Activated T-cell treated with anti-CD3 and anti-CD28 coated beads, Interleukin-2, amount 50 U/mL, for 4 hours (primary cell): ENCODE measurements around the gene PTPRC. TPM values are rescaled to one million over a fixed set of nuclear protein-coding genes. Genes with fewer than 3 reads are reported as not detected.

Experiments
- ATAC-seq, 2 donors: fragments of 200-7000 bp; cut with Tn5 transposase; one replicate each; pipeline ENCODE4 v1.10.0; 2021
- DNase-seq: peaks from one replicate; pipeline ENCODE4 v3.0.0-alpha.2; 2020
- H3K27me3 Mint-ChIP-seq: one replicate; pipeline ENCODE4 v1.8.0; 2021; ENCODE audit warnings: low read depth, mixed read lengths
- H3K36me3 Mint-ChIP-seq: one replicate; pipeline ENCODE4 v1.8.0; 2022; ENCODE audit warnings: mixed read lengths; ENCODE audit not compliant: insufficient read depth
- H3K4me1 Mint-ChIP-seq: one replicate; pipeline ENCODE4 v1.8.0; 2021; ENCODE audit warnings: low read depth, mixed read lengths
- H3K4me3 Mint-ChIP-seq: one replicate; pipeline ENCODE4 v1.8.0; 2021; ENCODE audit warnings: mild to moderate bottlenecking, moderate library complexity, mixed read lengths
- H3K9me3 Mint-ChIP-seq: one replicate; pipeline ENCODE4 v1.8.0; 2021; ENCODE audit warnings: mixed read lengths
- total RNA-seq, 3 donors: library from RNA; stranded (reverse); gene quantifications; one replicate each; pipeline ENCODE4 v1.2.1, GENCODE V29; 2021

Gene PTPRC
- total RNA-seq, 3 donors from 2014 or later, result 181 to 243 (median 224) TPM

DNA sequence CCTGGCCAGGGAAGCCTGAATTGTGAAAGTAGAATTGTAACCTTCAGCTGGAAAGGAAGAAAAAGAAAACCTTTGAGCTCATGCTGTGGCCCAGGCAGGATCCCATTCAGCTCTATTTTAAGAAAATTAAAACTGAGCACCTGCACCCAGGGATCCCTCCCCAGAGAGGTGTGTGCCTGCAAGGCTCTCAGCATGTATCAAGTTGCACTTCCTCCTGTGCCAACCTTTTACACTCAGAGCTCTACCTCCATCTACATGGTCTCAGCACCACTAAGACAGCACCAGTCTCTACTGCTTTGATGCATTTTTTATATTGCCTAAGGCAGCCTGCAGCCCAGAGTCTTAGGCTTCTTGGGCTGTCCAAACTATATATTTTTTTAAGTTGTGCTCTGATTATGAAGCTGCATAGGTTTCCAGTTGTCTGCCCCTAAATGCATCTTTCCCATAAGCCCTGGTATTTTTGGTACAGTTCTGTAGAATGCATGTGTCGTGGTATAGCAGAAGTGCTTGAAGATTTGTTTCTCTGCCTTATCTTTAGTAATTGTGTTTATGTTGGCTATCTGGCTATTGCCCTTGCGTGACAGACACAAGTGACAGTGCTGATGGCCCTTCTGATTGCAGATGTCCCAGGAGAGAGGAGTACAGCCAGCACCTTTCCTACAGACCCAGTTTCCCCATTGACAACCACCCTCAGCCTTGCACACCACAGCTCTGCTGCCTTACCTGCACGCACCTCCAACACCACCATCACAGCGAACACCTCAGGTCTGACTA, 63.1 kb downstream of the PTPRC start:
- H3K4me3 Mint-ChIP-seq, result no peak overlapping the region
- peaks cover 77% of the 10 kb centered on the region for H3K4me1 Mint-ChIP-seq
- H3K27me3 Mint-ChIP-seq, result no peaks in the 10 kb centered on the region
- DNase-seq (no peak), ATAC-seq (no peak)
- no peaks in the 10 kb centered on the region for H3K9me3 Mint-ChIP-seq
- H3K36me3 Mint-ChIP-seq, result peaks cover 71% of the 10 kb centered on the region

DNA sequence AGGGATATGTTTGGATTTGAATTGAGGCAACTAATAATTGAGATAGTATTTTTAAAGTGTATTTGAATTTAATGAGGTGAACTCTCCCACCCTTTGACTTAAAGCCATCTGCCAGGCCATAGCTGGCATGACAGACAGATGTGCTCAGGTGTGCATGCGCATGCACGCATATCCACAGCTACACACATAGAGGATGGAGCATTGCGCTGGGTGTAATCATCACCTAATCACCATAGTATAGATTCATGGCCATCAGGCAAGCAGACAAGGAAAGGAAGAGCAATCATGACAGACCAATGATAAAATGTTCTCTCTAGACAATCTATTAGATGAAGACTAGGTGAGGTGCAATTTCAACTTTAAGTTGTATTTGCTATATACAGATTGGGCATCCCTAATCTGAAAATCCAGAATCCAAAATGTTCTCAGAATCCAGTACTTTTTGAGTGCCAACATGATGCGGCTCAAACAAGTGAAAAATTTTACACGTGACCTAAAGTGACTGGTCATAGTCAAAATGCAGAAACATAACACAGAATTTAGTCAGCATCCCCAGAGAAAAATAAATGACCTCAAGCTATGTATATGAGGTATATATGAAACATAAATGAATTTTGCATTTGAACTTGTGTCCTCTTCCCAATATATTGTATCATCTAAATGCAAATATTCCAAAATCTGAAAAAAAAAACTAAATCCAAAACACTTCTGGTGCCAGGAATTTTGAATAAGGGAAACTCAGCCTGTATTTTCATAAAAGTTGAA, 70.1 kb downstream of the PTPRC start:
- peaks cover 51% of the 10 kb centered on the region for H3K4me1 Mint-ChIP-seq
- peaks cover 59% of the 10 kb centered on the region for H3K36me3 Mint-ChIP-seq
- H3K4me3 Mint-ChIP-seq, result no peak overlapping the region
- no peaks in the 10 kb centered on the region for H3K27me3 Mint-ChIP-seq
- no peaks in the 10 kb centered on the region for H3K9me3 Mint-ChIP-seq
- ATAC-seq (no peak), DNase-seq (no peak)

DNA sequence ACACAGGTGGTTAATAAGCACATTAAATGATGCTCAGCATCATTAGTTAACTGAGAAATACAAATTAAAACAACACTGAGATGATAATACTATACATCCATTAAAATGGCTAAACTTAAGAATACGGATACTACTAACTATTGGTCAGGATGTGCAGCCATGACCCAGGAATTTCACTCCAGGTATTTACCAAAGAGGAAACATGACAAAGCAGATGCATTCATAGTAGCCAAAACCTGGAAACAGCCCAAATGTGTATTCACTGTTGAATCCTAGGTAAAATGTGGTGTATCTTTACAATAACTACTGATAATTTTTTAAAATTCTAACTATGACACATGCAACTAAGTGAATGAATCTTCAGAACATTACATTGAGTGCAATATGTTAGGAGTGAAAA, 73.0 kb downstream of the PTPRC start:
- no peak for DNase-seq
- no peaks in the 10 kb centered on the region for H3K9me3 Mint-ChIP-seq
- H3K4me1 Mint-ChIP-seq, result peaks cover 48% of the 10 kb centered on the region
- no peaks in the 10 kb centered on the region for H3K27me3 Mint-ChIP-seq
- H3K36me3 Mint-ChIP-seq, result peaks cover 59% of the 10 kb centered on the region
- ATAC-seq, result no peak
- H3K4me3 Mint-ChIP-seq, result no peak overlapping the region

DNA sequence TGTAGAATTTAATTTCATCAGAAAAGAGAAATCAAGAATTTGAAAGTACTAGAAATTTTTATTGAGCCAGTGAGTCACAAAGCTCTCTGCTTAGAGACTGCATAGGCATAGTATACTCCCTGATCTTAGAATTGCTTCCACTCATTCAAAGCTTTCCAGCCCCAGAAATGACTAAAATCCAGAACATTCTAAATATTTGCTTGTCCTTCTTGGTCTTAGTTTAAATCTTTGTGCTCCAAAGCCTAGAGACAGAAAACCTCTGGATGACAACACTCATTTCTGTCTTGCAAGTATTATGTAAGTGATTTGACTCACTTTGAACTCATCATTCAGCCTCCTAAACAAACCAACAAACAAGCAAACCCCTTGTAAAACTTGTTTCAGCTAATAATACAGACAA, 74.2 kb downstream of the PTPRC start:
- Mint-ChIP-seq H3K4me1 (peaks cover 50% of the 10 kb centered on the region), H3K4me3 (no peak overlapping the region), H3K9me3 (no peaks in the 10 kb centered on the region), H3K27me3 (no peaks in the 10 kb centered on the region), H3K36me3 (peaks cover 66% of the 10 kb centered on the region)
- ATAC-seq, result peak; percentile 73 to 83
- DNase-seq, result no peak

DNA sequence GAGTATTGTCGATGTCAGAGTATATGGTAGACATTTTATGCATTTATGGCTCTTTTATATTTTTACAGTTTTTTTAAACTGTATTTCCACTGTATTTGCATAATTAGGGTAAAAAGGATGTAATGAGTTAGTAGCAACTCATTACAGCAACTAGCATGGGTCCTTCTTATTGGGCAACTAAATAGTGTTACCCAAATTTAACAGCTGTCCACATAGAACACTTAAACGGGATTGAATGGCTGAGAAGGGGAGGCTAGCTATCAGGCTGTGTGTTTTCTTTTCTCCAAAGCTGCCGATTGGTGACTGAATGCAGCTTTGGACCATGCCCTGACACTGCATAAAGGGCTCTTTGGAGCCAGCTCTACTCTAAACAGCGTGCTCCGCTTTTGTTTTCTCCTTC, 75.4 kb downstream of the PTPRC start:
- Mint-ChIP-seq H3K4me1 (peaks cover 39% of the 10 kb centered on the region), H3K4me3 (no peak overlapping the region)
- ATAC-seq, result no peak

DNA sequence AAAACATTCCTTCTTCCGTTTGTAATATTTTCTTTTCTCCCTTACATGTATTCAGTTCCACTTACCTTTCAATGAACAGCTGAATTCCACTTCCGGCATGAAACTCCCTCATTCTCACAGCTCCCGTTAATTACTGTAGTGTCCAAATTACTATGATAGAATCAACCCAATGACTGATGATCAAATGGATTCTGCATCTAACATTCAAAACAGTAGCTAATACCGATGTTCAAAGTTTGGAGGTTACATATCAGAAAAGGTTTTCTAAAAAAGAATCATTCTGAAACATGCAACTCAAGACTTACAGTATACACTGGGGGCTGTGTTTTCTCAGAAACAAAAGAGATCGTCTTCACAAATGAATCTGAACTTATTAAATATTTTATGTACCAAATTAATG, 77.2 kb downstream of the PTPRC start:
- H3K4me1 Mint-ChIP-seq, result peaks cover 46% of the 10 kb centered on the region

More for the DNA sequence above, 75.4 kb downstream of the PTPRC start:
- no peak for DNase-seq
- Mint-ChIP-seq H3K9me3 (no peaks in the 10 kb centered on the region), H3K36me3 (peaks cover 60% of the 10 kb centered on the region), H3K27me3 (no peaks in the 10 kb centered on the region)

DNA sequence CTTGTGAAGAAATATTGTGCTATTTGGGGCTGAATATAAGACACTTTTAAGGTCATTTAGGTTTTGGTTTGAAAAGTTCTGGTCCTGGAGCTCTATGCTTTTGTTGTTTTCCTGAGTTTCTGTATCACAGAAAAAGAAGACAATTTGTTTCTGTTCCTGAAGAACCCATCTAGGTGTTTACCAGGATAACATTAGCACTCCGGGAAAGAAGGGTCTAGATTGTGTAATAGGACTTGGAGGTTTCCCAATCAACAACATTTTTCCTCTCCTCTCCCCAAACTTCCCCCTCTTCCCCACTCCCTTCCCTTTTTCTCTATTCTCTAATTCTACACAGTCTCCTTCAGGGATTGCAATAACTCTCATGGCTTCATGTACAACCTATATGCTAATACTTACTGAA, 78.7 kb downstream of the PTPRC start:
- peaks cover 41% of the 10 kb centered on the region for H3K4me1 Mint-ChIP-seq
- H3K9me3 Mint-ChIP-seq, result no peaks in the 10 kb centered on the region
- no peaks in the 10 kb centered on the region for H3K27me3 Mint-ChIP-seq
- no peak overlapping the region for H3K4me3 Mint-ChIP-seq
- peaks cover 57% of the 10 kb centered on the region for H3K36me3 Mint-ChIP-seq
- DNase-seq (no peak), ATAC-seq (no peak)

More for the DNA sequence above, 77.2 kb downstream of the PTPRC start:
- H3K27me3 Mint-ChIP-seq, result no peaks in the 10 kb centered on the region
- peaks cover 64% of the 10 kb centered on the region for H3K36me3 Mint-ChIP-seq
- no peak for DNase-seq
- H3K9me3 Mint-ChIP-seq, result no peaks in the 10 kb centered on the region
- no peak overlapping the region for H3K4me3 Mint-ChIP-seq
- ATAC-seq, result peak in 1 of 2 donors; percentile 46

DNA sequence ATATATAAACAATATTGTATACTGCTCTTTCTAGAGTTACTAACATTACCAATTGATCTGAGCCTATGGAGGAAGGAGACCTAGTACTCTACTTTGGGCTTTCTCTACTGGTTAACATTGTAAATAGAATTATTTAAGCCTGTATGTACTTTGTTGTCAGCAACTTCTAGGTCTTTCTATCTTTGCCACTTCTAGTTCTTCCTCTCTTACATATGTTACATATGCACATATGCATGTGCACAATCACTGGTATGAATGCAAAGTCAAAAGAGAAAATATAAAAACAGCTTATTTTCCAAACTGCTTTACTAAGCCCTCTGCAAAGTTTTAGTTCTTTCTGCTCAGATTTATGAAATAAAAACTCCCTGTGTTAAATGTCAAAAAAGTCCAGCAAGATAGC, 84.3 kb downstream of the PTPRC start:
- Mint-ChIP-seq H3K27me3 (no peaks in the 10 kb centered on the region), H3K4me1 (peaks cover 47% of the 10 kb centered on the region), H3K9me3 (peaks cover 4% of the 10 kb centered on the region), H3K4me3 (no peak overlapping the region), H3K36me3 (peaks cover 55% of the 10 kb centered on the region)
- DNase-seq (no peak), ATAC-seq (no peak)

DNA sequence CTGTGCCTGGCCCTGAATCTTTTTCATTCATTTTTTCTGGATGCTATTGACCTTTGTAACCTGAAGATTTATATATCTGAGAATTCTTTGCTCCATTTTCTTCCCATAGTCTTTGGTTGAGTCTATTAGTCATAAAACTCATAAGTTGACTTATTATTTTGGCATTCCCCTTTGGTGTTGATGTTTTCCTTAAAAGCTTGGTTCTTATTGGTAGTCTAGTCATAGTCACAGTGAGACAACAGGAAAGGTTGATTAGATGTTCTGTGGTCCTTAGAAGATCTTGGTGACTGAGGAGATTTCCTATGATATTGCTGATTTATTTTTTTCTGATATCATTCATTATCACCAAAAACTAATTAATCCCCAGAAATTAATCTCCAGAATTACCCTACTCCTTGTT, 86.2 kb downstream of the PTPRC start:
- ATAC-seq, result no peak
- Mint-ChIP-seq H3K4me3 (no peak overlapping the region), H3K27me3 (no peaks in the 10 kb centered on the region), H3K9me3 (peaks cover 4% of the 10 kb centered on the region), H3K4me1 (peaks cover 56% of the 10 kb centered on the region), H3K36me3 (peaks cover 52% of the 10 kb centered on the region)
- DNase-seq, result no peak

DNA sequence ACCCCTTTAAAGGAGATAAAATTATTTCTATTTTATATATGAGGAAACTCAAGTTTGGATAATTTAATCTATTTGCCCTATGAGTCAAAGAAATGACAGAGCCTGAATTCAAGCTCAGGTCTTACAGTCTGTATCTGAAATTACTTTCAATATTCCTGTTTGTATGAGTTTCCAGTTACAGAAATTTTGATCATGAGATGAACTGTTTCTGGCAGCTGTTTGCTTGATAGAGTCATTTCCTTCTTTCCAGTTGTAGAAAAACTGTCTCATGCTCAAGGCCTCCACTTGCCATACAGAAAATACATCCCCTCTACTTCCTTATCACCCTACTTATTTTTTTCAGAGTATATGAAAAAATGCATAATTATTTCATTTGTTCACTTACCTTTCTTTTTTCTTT, 87.6 kb downstream of the PTPRC start:
- no peaks in the 10 kb centered on the region for H3K27me3 Mint-ChIP-seq
- ATAC-seq (peak; percentile 79 to 86), DNase-seq (no peak)
- peaks cover 56% of the 10 kb centered on the region for H3K4me1 Mint-ChIP-seq
- peaks cover 53% of the 10 kb centered on the region for H3K36me3 Mint-ChIP-seq
- H3K9me3 Mint-ChIP-seq, result peaks cover 4% of the 10 kb centered on the region
- no peak overlapping the region for H3K4me3 Mint-ChIP-seq

DNA sequence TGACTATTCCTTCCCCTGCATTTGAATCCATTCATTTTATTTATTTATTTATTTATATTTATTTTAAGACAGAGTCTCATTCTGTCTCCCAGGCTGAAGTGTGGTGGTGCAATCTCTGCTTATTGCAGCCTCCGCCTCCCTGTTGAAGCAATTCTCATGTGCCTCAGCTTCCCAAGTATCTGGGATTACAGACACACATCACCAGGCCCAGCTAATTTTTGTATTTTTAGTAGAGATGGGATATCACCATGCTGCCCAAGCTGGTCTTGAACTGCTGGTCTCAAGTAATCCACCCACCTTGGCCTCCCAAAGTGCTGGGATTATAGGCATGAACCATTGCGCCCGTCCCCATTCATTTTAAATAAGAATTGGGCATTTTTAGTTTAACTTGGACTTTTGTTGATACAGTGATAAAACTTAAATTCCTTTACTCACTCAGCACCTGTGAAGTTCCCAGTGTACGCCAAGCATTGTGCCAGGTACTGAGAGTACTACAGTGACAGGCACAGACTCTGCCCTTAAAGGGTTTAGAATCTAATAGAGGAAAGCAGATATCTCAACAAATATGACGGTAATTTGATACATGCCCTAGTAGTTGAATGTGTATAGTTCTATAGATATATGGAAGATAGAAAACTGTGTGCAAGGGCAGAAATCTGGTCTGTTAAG, 90.5 kb downstream of the PTPRC start:
- Mint-ChIP-seq H3K27me3 (no peaks in the 10 kb centered on the region), H3K9me3 (peaks cover 4% of the 10 kb centered on the region), H3K4me3 (no peak overlapping the region), H3K4me1 (peaks cover 65% of the 10 kb centered on the region), H3K36me3 (peaks cover 57% of the 10 kb centered on the region)
- no peak for DNase-seq
- no peak for ATAC-seq

DNA sequence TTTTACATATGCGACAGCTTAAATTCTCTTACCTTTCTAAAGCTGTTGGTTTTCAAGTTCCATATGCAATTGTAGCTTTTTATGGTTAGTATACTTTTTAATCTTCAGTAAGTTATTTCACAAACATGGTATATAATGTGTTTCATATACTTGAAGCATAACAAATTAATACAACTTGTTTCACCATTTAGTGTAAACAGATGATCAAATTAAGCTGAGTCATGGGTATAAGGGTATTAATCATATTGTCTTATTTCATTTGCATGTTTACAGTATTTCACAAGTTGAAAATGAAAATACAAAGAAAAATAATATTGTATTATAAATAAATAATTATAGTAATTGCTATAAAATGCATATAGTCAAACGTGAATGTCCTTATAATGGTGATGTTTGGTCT, 92.1 kb downstream of the PTPRC start:
- ATAC-seq (no peak), DNase-seq (no peak)
- Mint-ChIP-seq H3K4me1 (peaks cover 58% of the 10 kb centered on the region), H3K27me3 (no peaks in the 10 kb centered on the region), H3K36me3 (peaks cover 50% of the 10 kb centered on the region), H3K4me3 (no peak overlapping the region), H3K9me3 (no peaks in the 10 kb centered on the region)

DNA sequence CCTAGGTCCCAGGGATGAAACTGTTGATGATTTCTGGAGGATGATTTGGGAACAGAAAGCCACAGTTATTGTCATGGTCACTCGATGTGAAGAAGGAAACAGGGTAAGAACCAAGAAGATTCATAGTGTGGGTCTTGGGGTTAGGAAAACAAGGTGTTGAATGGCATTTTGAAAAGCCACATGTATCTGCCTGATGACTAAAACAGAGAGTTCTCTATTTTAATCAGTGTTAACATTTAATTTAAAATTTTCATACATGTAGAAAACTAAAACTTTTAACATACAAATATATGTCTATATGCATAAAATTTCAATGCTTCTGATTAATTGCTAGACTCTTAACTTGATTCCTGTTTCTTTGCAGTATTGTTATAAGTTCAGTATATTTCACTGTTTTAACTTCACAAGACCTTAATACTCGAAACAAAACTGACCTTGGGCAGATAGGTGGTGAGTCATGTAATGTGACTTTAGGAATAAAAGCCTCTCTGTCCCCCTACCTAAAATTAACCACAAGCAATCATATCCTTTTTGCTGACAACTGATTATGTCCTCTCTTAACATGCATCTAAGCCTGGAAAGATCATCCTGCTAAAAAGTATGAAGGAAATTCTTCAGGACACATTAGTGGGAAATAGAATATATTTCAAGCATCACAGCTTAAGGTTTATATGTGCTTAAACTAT, 95.6 kb downstream of the PTPRC start:
- DNase-seq (no peak), ATAC-seq (peak; percentile 86 to 88)
- Mint-ChIP-seq H3K4me1 (peaks cover 63% of the 10 kb centered on the region), H3K36me3 (peaks cover 64% of the 10 kb centered on the region), H3K9me3 (peaks cover 5% of the 10 kb centered on the region), H3K4me3 (no peak overlapping the region), H3K27me3 (no peaks in the 10 kb centered on the region)

DNA sequence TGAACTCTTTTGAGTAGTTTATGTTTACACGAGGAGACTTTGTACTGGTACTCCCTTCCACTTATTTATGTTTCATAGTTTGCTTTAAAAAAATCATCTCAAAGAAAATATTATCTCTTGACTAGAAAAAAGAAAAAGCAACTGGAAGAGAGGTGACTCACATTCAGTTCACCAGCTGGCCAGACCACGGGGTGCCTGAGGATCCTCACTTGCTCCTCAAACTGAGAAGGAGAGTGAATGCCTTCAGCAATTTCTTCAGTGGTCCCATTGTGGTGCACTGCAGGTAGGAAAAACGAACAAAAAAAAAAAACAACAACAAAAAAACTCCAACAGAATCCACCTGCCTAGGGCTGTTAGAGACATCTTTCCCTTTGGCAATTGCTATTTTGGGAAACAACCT, 102.9 kb downstream of the PTPRC start:
- H3K9me3 Mint-ChIP-seq, result no peaks in the 10 kb centered on the region
- H3K27me3 Mint-ChIP-seq, result no peaks in the 10 kb centered on the region
- peaks cover 54% of the 10 kb centered on the region for H3K36me3 Mint-ChIP-seq
- H3K4me3 Mint-ChIP-seq, result no peak overlapping the region
- no peak for ATAC-seq
- peaks cover 52% of the 10 kb centered on the region for H3K4me1 Mint-ChIP-seq
- DNase-seq, result no peak
